ENCODE results near the gene BTC. TPM values are rescaled to one million over a fixed set of nuclear protein-coding genes. Genes with fewer than 3 reads are reported as not detected.
"Not testable (repeated sequence)": the region's sequence is repeated elsewhere in the genome, so short reads cannot be mapped to it uniquely, and the experiment has no call there.

Gene BTC, protein sequence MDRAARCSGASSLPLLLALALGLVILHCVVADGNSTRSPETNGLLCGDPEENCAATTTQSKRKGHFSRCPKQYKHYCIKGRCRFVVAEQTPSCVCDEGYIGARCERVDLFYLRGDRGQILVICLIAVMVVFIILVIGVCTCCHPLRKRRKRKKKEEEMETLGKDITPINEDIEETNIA
- not detected for total RNA-seq
- 0 reads per million in 2 donors for total RNA-seq

DNA sequence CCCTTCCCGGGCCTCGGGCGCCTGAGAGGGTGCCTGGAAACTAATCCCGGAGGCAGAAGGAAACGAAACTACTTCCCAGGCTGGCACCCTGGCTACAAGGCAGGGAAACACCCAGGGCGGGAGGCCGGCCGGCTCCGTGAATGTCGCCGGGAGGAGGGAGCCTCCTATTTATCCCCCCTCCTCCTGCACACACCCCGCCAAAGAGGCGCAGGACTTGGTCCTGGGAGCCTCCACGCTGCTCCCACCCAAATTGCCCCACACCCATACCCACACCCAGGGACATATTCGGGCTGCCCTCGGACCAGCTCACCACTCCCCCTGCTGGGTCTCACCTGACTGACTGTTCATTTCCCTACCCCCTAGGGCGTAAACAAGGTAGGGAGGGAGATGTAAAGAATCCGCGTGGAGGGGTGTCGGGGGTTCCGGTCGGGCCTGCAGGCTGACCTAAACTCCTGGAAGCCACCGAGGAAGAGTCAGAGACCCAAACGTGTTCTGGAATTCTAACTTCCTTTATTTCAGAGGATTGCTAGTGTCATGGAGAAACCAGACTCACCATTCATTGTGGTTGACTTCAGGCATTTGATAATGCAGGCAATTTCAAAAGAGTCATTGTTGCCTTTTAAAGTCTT is at the start of gene BTC:
TSS of gene BTC (minus strand) at position 142 of the 629 bp plus-strand sequence. CDS start 198 bp downstream, outside the sequence.
- Mint-ChIP-seq H3K36me3 (ENCODE audit: low read depth) (peaks cover 3% of the 10 kb centered on the region), H3K27me3 (peaks cover 67% of the 10 kb centered on the region), H3K27ac (no peak within 1 kb of the TSS), H3K4me1 (peaks cover 5% of the 10 kb centered on the region), H3K4me3 (peak within 1 kb of the TSS; percentile 68)
- ATAC-seq (no peak), DNase-seq (no peak)
- no peaks in the 10 kb centered on the region for H3K9me3 ChIP-seq (ENCODE audit: control insufficient read depth, low read length, poor library complexity, severe bottlenecking)

DNA sequence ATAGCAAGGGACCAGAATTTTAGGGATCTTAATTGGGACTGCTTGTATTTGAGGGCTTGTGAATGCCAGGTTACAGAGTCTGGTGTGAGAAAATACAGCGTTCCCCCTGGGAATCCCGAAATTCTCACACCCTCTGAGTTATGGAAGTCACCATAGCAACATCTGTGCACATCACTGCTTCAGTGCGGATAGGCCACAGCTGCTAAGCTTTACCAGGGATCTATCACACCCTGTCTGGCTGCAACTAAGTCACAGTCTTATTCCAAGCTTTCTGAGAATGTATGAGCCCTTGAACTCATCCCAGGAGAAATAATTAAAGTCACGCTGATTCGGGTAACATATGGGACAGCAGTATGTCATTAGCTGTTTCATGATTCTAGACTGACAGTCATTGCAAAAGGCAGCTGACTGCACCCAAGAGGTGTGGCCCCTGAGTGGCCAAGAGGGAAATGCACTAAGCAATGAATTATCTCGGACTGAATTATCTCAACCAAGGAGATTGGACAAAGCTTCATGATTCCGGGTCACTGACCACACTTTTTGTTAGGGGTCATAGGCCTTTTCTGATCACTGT is 46.7 kb upstream of the BTC start:
- Mint-ChIP-seq H3K27ac (no peak overlapping the region), H3K27me3 (peaks cover 8% of the 10 kb centered on the region), H3K4me1 (no peaks in the 10 kb centered on the region), H3K4me3 (no peak overlapping the region), H3K36me3 (ENCODE audit: low read depth) (no peaks in the 10 kb centered on the region)
- DNase-seq (no peak), ATAC-seq (no peak)
- H3K9me3 ChIP-seq (ENCODE audit: control insufficient read depth, low read length, poor library complexity, severe bottlenecking) = no peaks in the 10 kb centered on the region

DNA sequence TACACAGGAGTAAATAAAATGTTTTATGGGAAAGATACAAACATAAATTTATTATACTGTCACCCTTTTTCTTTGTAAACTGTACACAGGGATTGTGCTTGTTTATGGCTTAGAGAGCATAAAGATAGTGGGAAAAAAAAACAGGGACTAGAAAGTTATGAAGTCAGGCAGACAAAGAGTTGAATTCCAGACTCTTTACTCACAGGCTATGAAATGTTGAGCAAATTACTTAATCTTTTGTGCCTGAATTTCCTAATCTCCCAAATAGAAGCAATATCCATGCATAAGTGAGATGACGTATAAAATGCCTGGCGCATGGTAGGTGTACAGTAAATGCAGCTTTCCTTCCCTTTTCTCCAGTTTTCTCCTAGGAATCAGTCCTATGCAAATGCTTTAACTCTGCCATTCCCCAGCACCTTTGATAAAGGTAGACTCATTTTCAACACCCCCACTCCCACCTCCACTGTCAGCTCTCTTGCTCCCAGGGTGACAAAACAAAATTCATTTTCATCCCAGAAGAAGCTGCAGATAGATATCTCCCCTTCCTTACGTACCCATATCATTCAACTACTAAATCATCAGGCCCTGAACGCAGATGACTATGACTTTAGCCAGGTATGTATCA is 44.5 kb upstream of the BTC start:
- H3K9me3 ChIP-seq (ENCODE audit: control insufficient read depth, low read length, poor library complexity, severe bottlenecking) = no peaks in the 10 kb centered on the region
- ATAC-seq (no peak), DNase-seq (no peak)
- Mint-ChIP-seq H3K36me3 (ENCODE audit: low read depth) (no peaks in the 10 kb centered on the region), H3K27me3 (peaks cover 8% of the 10 kb centered on the region), H3K27ac (no peak overlapping the region), H3K4me3 (no peak overlapping the region), H3K4me1 (no peaks in the 10 kb centered on the region)

DNA sequence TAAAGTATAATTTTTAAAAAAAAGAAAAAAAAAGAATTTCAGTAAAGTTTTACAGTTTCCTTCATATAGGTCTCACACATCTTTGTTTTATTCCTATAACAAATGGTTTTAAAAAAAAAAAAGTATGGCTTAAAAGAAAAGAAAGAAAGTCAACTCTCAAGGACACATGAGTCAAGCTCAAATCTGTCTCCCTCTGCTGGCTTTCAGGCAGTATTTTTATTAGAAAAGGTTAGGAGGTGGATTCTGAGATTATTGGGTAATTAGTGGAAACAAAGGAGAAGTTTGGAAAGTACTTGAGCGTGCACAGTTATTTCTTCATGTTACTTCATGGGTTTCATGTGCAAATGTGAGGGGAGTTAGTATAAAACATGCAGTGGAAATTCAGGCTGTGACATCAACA is 36.6 kb upstream of the BTC start:
- ATAC-seq (no peak), DNase-seq (no peak)
- no peak overlapping the region for H3K4me3 Mint-ChIP-seq
- no peaks in the 10 kb centered on the region for H3K9me3 ChIP-seq (ENCODE audit: control insufficient read depth, low read length, poor library complexity, severe bottlenecking)
- no peaks in the 10 kb centered on the region for H3K27me3 Mint-ChIP-seq
- no peaks in the 10 kb centered on the region for H3K36me3 Mint-ChIP-seq (ENCODE audit: low read depth)
- no peaks in the 10 kb centered on the region for H3K4me1 Mint-ChIP-seq
- H3K27ac Mint-ChIP-seq = no peak overlapping the region

DNA sequence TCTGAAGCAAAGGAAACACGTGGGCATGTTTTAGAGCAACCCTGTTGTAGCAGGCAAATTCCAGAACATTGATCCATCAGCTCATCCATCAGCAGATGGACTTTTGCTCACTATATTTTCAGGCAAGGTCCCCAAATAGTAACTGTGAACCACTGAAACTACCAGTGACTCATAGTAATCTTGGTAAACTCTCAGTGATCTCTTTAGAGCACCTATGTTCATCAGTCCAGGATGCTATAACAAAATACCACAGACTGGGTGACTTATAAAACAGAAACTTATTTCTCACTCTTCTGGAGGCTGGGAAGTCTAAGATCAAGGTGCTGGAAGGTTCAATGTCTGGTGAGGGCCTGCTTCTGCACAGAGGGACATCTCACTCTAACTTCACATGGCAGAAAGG is 28.9 kb upstream of the BTC start:
- Mint-ChIP-seq H3K4me3 (no peak overlapping the region), H3K27me3 (no peaks in the 10 kb centered on the region), H3K27ac (no peak overlapping the region), H3K4me1 (no peaks in the 10 kb centered on the region), H3K36me3 (ENCODE audit: low read depth) (no peaks in the 10 kb centered on the region)
- no peak for DNase-seq
- no peak for ATAC-seq
- no peaks in the 10 kb centered on the region for H3K9me3 ChIP-seq (ENCODE audit: control insufficient read depth, low read length, poor library complexity, severe bottlenecking)

DNA sequence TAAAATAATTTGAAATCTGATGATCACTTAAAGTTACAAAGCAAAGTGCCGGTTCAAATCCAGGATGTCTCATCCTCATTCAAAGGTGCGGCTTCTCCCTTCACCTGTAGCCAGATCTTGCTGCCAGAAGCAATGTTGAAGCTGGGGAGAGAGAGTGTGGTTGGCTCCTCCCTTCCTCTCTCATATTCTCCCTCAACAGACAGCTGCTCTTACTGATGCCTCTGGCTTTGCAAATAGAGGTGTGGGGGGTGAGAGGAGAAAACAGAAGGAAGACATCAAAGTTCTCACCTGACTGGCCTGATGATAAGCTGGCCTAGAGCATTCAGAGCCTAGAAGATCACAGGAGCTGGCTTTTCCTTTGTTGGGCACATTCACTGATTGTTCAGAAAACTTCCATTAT is 28.3 kb upstream of the BTC start:
- no peaks in the 10 kb centered on the region for H3K4me1 Mint-ChIP-seq

DNA sequence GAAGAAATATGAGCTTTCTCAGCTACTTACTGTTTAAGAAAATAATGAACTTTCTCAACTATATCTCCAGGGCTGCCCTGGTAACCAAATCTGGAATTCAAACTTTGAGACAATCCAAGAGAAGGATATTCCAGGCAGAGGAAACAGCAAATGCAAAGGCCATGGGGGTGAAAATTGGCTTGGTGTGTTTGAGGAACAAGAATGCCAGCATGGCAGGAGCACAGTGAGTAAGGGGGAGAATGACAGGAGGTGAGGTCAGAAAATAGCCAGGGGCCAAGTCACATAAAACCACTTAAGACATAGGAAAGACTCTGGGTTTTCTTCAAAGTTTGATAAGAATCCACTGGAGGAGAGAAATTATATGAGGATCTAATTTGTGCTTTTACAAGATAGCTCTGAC is 27.2 kb upstream of the BTC start:
- no peak for ATAC-seq
- DNase-seq = no peak
- Mint-ChIP-seq H3K4me1 (no peaks in the 10 kb centered on the region), H3K27ac (no peak overlapping the region), H3K36me3 (ENCODE audit: low read depth) (no peaks in the 10 kb centered on the region), H3K27me3 (no peaks in the 10 kb centered on the region), H3K4me3 (no peak overlapping the region)
- H3K9me3 ChIP-seq (ENCODE audit: control insufficient read depth, low read length, poor library complexity, severe bottlenecking) = no peaks in the 10 kb centered on the region

More for the DNA sequence above, 28.3 kb upstream of the BTC start:
- H3K27me3 Mint-ChIP-seq = no peaks in the 10 kb centered on the region
- no peak overlapping the region for H3K27ac Mint-ChIP-seq
- H3K9me3 ChIP-seq (ENCODE audit: control insufficient read depth, low read length, poor library complexity, severe bottlenecking) = no peaks in the 10 kb centered on the region
- DNase-seq (no peak), ATAC-seq (no peak)
- no peak overlapping the region for H3K4me3 Mint-ChIP-seq
- H3K36me3 Mint-ChIP-seq (ENCODE audit: low read depth) = no peaks in the 10 kb centered on the region

DNA sequence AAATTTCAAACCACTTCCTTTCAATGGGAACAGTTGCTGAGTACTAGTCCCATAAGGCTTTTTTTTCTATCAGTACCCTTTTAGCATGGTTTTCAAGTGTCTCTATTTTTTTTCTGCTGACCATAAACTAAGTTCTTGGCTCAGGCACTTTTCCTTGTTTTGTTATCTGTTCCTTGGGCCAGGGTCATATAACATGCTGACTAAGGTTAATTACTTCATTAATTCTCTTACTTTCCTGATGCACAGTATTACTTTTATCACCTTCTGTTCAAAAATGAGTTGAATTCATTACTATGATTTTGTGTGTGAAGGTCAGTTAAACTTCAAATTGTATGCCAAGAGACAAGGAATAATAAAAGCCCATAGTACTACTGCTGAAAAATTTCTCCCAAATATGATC is 19.7 kb upstream of the BTC start:
- ATAC-seq = no peak

DNA sequence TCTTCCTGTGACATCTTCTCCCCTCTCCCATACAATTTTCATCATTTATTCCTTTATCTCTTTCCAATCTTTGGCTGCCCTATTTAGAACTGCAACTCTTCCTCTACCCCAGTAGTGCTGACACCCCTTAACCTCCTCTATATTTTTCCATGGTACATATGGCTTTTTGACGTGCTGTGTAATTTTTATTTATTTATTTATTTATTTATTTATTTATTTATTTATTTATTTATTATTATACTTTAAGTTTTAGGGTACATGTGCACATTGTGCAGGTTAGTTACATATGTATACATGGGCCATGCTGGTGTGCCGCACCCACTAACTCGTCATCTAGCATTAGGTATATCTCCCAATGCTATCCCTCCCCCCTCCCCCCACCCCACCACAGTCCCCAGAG is 17.7 kb upstream of the BTC start:
- H3K27me3 Mint-ChIP-seq; H3K4me1 Mint-ChIP-seq; H3K36me3 Mint-ChIP-seq (ENCODE audit: low read depth); H3K27ac Mint-ChIP-seq; ATAC-seq; H3K9me3 ChIP-seq (ENCODE audit: control insufficient read depth, low read length, poor library complexity, severe bottlenecking); DNase-seq; H3K4me3 Mint-ChIP-seq: not testable (repeated sequence)

More for the DNA sequence above, 19.7 kb upstream of the BTC start:
- DNase-seq = no peak
- H3K4me3 Mint-ChIP-seq = no peak overlapping the region
- no peaks in the 10 kb centered on the region for H3K4me1 Mint-ChIP-seq
- H3K27ac Mint-ChIP-seq = no peak overlapping the region
- no peaks in the 10 kb centered on the region for H3K36me3 Mint-ChIP-seq (ENCODE audit: low read depth)
- no peaks in the 10 kb centered on the region for H3K27me3 Mint-ChIP-seq
- H3K9me3 ChIP-seq (ENCODE audit: control insufficient read depth, low read length, poor library complexity, severe bottlenecking) = no peaks in the 10 kb centered on the region

DNA sequence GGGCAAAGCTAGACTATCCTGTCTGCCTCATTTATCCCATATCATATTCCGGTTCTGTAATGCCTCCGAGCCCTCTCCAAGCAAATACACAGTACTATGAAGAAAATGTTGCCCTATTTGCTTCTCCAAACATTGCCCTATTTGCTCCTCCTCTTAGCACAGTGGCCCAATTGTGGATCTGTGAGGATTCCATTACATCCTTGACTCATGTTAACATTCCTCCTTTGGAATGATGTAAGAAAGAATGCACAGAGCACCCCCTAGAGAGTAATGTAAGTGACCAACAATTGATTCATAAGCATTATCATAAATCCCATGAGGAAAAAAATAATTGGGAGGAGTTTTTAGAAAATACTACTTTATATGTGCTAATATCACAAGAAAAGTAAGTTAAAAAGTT is 11.3 kb upstream of the BTC start:
- no peak for ATAC-seq
- Mint-ChIP-seq H3K36me3 (ENCODE audit: low read depth) (no peaks in the 10 kb centered on the region), H3K27ac (no peak overlapping the region), H3K4me3 (no peak overlapping the region), H3K4me1 (no peaks in the 10 kb centered on the region), H3K27me3 (no peaks in the 10 kb centered on the region)
- no peak for DNase-seq
- no peaks in the 10 kb centered on the region for H3K9me3 ChIP-seq (ENCODE audit: control insufficient read depth, low read length, poor library complexity, severe bottlenecking)

DNA sequence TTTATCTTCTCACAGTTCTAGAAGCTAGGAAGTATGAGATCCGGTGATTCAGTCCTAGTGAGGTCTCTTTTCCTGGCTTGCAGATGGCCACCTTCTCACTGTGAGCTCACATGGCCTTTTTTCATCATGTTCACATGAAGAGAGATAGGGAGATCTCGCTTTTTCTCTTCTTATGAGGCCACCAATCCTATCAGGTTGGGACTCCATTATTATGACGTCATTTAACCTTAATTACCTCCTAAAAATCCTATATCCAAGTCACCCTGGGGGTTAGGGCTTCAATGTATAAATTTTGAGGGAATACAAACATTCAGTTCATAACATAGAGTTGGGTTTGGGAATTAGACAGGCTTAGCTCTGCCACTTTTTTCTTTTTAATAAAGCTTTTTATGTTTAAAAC is 6.0 kb upstream of the BTC start:
- Mint-ChIP-seq H3K27ac (no peak overlapping the region), H3K27me3 (peaks cover 30% of the 10 kb centered on the region), H3K4me3 (no peak overlapping the region), H3K36me3 (ENCODE audit: low read depth) (peaks cover 2% of the 10 kb centered on the region), H3K4me1 (peaks cover 2% of the 10 kb centered on the region)
- no peak for ATAC-seq
- DNase-seq = no peak
- H3K9me3 ChIP-seq (ENCODE audit: control insufficient read depth, low read length, poor library complexity, severe bottlenecking) = no peaks in the 10 kb centered on the region

DNA sequence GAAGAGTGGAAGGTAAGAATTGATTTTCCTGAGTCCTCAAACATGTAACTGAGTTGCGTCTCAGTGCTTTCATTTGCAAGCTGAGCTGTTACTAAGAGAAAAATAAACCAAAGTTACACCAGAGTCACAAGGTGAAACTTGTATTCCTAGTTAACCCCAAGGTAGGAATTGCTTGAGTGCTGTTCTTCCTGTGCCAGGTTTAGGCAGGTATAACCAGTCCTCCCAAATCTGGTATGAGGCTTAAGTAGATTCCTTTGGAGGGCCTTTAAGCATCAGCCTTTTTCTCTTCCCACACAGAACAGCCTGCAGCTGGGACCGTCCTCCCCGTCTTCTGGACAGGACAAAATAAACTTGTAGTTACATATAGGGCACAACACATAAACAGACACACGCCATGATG is 2.3 kb upstream of the BTC start:
- H3K4me1 Mint-ChIP-seq = peaks cover 5% of the 10 kb centered on the region
- H3K27me3 Mint-ChIP-seq = peaks cover 60% of the 10 kb centered on the region
- peaks cover 3% of the 10 kb centered on the region for H3K36me3 Mint-ChIP-seq (ENCODE audit: low read depth)
- no peak for ATAC-seq
- no peak for DNase-seq
- H3K9me3 ChIP-seq (ENCODE audit: control insufficient read depth, low read length, poor library complexity, severe bottlenecking) = no peaks in the 10 kb centered on the region
- H3K4me3 Mint-ChIP-seq = no peak overlapping the region
- no peak overlapping the region for H3K27ac Mint-ChIP-seq

DNA sequence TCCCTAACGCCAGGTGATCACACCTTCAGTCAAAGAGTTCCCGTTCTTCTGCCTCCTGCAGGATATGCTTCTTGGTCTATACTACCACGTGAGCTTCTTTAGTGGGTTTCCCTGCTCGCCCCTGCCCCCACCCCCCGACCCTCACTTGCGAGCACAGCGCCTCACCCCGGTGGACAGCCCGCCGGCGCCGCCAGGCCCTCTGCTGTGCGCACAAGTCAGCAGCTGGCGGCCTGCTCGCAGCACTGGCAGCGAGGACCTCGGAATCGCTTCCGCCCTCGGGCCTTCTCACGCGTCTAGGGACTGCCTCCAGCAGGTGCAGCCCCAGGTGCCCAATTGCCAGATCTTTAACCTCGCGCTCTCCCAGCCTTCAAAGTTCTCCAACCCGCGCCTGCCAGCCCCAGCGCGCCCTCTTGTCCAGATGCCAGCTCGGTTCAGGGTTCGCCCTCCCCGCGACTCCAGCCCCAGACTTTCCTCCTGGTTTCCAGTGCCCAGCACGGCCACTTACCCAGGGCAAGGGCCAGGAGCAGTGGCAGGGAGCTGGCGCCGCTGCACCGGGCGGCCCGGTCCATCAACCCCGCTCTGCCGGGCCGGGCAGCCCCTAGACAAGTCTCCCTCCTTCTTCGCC is 454 bp downstream of the BTC start:
- H3K4me1 Mint-ChIP-seq = peaks cover 5% of the 10 kb centered on the region
- peaks cover 61% of the 10 kb centered on the region for H3K27me3 Mint-ChIP-seq
- no peaks in the 10 kb centered on the region for H3K9me3 ChIP-seq (ENCODE audit: control insufficient read depth, low read length, poor library complexity, severe bottlenecking)
- H3K27ac Mint-ChIP-seq = no peak overlapping the region
- DNase-seq = no peak
- H3K36me3 Mint-ChIP-seq (ENCODE audit: low read depth) = peaks cover 3% of the 10 kb centered on the region
- ATAC-seq = peak; percentile 41
- H3K4me3 Mint-ChIP-seq = peak overlapping the region; percentile 68
